ENCODE data around the gene LPCAT4.

The LPCAT4 gene

GRCh38 chr15:34335176-34336032 is 31.6 kb downstream of the LPCAT4 start:
- no peak for DNase-seq

DNA sequence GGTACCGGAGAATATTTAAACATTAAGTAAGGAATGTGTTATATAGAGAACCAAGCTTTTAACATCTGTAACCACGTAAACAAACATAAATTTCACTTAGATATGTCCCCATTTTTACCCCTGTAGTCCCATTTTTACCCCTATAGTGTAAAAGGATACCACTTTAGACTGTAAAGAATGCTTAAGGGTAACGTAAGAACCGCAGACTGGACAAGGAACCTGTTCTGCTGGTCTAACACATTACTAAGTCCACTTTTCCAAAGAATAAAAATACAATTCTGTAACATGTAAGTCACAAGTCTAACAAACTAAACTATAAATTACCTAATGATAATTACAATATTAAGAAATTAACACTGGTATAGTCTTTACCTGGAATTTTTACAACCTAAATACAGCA is 32.3 kb downstream of the LPCAT4 start:
- DNase-seq: no peak

DNA sequence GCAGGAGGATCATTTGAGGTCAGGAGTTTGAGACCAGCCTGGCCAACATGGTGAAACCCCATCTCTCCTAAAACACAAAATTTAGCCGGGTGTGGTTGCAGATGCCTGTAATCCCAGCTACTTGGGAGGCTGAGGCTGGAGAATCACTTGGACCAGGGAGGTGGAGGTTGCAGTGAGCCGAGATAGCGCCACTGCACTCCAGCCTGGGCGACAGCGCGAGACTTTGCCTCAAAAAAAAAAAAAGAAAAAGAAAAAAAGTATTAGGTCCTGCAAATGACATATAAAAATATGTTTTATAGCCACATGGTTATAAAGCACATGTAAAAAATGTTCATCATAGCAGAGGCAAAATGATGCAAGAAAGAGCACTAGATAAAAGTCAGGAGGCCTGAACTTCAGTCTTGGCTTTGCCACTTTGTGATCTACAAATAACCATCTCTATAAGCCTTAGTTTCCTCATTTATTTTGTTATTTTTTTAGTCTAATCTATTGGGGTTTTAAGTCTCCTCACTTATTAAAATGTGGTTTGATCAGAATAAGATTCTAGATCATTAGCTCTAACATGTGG is 34.4 kb downstream of the LPCAT4 start:
- DNase-seq: no peak

DNA sequence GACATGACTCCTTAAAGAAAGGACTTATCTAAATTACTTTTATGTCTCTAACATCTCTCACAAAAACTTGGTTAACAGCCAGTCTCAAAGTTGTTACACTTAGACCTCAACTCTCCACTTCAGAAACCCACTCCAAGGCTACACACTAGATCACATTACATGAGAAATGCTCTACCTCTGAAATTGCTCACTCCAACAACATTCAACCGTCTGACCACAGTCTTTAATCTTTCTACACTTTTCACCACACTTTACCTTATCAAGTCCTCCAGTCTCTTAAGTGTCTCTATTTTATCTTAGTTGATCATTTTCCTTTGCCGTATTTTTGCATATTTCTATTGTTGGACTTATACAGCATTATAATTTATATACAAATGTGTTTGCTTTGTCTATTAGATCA is 35.2 kb downstream of the LPCAT4 start:
- DNase-seq: no peak

- no peak for DNase-seq
These were observed 36.7 kb downstream of the LPCAT4 start for GRCh38 chr15:34330279-34330678.

DNA sequence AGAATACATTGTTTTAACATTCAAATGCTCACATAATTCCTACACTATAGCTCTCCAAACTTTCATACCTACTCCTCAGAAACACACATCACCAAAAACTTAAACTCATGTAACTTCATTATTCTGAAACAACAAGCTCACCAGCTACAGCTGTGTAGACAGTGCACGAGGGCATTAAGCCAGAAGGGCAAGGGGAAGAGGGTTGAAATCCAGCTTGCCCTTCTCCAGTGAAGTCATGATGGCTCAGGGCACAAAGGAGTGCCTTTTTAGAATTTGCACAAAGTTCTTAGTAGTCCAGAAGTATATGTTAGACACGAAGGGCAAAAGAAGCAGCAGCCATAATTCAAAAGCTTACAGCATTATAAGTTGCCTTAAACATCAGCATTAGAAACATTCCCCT is 38.0 kb downstream of the LPCAT4 start:
- DNase-seq: no peak

- DNase-seq: no peak
These were observed 39.1 kb downstream of the LPCAT4 start for GRCh38 chr15:34327906-34328305.

- no peak for DNase-seq
These were observed 41.6 kb downstream of the LPCAT4 start for GRCh38 chr15:34325368-34325767.

DNA sequence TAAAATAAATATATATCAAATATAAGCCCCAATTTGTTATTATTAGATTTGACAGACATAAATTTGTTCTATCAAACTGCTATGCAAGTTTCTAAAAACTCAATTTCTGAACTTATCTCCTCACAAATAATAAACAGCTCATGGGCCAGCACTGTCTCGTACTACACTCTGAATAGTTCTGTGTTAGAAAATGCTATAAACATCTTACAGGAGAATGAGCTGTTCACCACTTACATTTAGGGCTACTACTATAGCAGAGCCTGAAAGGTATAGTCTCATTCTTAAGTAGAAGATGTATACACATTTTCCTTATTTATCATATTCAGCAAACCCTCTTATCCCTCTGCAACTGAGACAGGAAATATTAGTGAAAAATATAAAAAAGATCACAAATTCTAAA is 42.1 kb downstream of the LPCAT4 start:
- DNase-seq: no peak

- no peak for DNase-seq
These were observed 43.8 kb downstream of the LPCAT4 start for GRCh38 chr15:34323217-34323616.

- DNase-seq: peak; percentile 17 to 52
These were observed 48.5 kb downstream of the LPCAT4 start for GRCh38 chr15:34318277-34319079.

DNA sequence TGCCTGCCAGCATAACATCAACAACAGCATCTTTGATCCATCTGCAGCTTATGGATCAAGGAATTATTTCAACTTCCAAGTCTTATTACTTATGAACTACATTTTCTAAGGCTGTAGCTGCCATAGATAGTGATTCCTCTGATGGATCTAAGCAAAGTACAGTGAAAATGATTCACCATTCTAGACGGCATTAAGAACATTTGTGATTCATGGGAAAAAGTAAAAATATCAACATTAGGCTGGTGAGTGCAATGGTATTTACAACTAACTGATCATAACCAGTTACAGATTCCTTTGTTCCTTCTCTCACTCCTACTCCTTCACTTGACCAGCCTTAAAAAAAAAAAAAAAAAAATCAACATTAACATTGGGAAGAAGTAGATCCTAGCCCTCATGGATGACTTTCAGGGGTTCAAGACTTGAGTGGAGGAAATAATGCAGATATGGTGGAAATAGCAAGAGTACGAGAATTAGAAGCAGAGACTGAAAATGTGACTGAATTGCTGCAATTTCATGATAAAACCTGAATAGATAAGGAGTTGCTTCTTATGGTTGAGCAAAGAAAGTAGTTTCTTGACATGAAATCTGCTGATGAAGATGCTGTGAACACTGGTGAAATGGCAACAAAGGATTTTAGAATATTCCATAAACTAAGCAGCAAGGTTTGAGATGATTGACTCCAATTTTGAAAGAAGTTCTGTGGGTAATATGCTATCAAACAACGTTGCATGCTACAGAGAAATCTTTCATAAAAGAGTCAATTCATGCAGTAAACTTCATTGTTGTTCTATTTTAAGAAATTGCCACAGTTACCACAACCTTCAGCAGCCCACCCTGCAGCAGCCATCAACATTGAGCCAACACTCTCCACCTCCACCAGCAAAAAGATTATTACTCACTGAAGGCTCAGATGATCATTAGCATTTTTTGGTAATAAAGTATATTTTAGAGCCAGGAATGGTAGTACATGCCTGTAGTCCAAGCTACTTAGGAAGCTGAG is 52.2 kb downstream of the LPCAT4 start:
- DNase-seq: no peak

DNA sequence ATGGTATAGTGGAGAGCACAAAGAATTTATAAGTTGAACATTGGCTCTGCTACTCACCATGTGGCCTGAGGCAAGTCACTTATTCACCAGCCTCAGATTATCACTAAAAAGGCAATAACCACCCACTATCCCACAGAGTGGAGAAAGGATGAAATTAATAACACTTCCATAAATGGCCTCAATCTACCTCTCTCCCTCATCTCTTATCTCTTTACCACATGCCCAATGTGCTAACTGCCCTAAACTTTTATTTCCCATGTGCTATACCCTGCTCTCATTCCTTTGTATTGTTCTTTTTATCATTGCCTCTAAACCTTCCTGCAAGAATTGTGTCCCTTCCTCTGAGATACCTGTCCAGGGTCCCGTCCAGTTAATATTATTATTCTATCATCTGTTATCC is 55.4 kb downstream of the LPCAT4 start:
- DNase-seq: no peak
